Middle frontal gyrus (tissue), 1 donor: ENCODE results near the gene FAM120A.

Experiments used
- DNase-seq: peaks from one replicate; pipeline ENCODE4 v3.0.0-alpha.2; 2015; ENCODE audit warnings: low spot score; ENCODE audit errors: extremely low spot score

FAM120A gene

GRCh38 chr9:93557366-93558137, 106.1 kb downstream of the FAM120A start:
- DNase-seq = no peak

GRCh38 chr9:93558503-93558902, 107.0 kb downstream of the FAM120A start:
- no peak for DNase-seq

- DNase-seq = no peak
These were observed 109.5 kb downstream of the FAM120A start for GRCh38 chr9:93560991-93561390.

GRCh38 chr9:93562157-93562556, 110.7 kb downstream of the FAM120A start:
- DNase-seq = no peak

GRCh38 chr9:93565089-93565488, 113.6 kb downstream of the FAM120A start:
- DNase-seq = no peak

- peak; percentile 96 for DNase-seq
These were observed 115.2 kb downstream of the FAM120A start for GRCh38 chr9:93566408-93567270.

- DNase-seq = no peak
These were observed 115.9 kb downstream of the FAM120A start for GRCh38 chr9:93567271-93567959.

GRCh38 chr9:93568169-93568568, 116.7 kb downstream of the FAM120A start:
- DNase-seq = no peak

GRCh38 chr9:93569621-93570174, 118.2 kb downstream of the FAM120A start:
- no peak for DNase-seq

- no peak for DNase-seq
These were observed 120.7 kb downstream of the FAM120A start for GRCh38 chr9:93572221-93572620.

- no peak for DNase-seq
These were observed 121.4 kb downstream of the FAM120A start for GRCh38 chr9:93572636-93573515.

GRCh38 chr9:93573516-93573828, 122.0 kb downstream of the FAM120A start:
- DNase-seq = no peak

- DNase-seq = no peak
These were observed 122.8 kb downstream of the FAM120A start for GRCh38 chr9:93574091-93574899.

- DNase-seq = no peak
These were observed 123.7 kb downstream of the FAM120A start for GRCh38 chr9:93574900-93575795.

GRCh38 chr9:93575796-93576257, 124.3 kb downstream of the FAM120A start:
- DNase-seq = no peak

- no peak for DNase-seq
These were observed 125.0 kb downstream of the FAM120A start, which contains the start of gene PHF2 for GRCh38 chr9:93576258-93577077. Gene PHF2, plus strand, starts transcription at chr9:93576584. Its CDS starts 190 bp downstream, at chr9:93576774.

GRCh38 chr9:93577078-93577974, 125.8 kb downstream of the FAM120A start:
- no peak for DNase-seq
